ENCODE measurements around the gene OSBPL8.

DNA sequence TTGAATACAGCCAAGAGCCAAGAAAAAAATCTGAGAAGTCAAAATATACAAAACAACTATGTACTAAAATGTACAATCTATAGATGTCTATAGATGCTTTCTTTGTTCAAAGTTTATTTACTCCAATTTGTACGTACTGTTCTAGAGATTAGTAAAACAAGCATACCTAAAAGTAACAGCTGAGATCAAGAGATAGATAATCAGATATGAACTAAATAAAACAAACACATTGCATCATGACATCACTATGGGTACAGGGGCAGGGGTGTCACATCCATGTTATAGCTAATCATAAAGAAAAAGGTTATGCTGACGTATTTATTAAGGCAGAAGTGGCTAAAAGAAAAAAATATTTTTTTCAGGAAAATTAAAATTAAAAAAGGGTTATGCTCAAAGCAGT is 139.3 kb downstream of the OSBPL8 start:
- TF ChIP-seq, protein P1, sequence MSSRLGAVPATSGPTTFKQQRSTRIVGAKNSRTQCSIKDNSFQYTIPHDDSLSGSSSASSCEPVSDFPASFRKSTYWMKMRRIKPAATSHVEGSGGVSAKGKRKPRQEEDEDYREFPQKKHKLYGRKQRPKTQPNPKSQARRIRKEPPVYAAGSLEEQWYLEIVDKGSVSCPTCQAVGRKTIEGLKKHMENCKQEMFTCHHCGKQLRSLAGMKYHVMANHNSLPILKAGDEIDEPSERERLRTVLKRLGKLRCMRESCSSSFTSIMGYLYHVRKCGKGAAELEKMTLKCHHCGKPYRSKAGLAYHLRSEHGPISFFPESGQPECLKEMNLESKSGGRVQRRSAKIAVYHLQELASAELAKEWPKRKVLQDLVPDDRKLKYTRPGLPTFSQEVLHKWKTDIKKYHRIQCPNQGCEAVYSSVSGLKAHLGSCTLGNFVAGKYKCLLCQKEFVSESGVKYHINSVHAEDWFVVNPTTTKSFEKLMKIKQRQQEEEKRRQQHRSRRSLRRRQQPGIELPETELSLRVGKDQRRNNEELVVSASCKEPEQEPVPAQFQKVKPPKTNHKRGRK (CRISPR knock-in tag; IDR thresholded peaks at IDR 0.05; ENCODE audit: borderline replicate concordance), result no peak
- TF ChIP-seq, protein P2, sequence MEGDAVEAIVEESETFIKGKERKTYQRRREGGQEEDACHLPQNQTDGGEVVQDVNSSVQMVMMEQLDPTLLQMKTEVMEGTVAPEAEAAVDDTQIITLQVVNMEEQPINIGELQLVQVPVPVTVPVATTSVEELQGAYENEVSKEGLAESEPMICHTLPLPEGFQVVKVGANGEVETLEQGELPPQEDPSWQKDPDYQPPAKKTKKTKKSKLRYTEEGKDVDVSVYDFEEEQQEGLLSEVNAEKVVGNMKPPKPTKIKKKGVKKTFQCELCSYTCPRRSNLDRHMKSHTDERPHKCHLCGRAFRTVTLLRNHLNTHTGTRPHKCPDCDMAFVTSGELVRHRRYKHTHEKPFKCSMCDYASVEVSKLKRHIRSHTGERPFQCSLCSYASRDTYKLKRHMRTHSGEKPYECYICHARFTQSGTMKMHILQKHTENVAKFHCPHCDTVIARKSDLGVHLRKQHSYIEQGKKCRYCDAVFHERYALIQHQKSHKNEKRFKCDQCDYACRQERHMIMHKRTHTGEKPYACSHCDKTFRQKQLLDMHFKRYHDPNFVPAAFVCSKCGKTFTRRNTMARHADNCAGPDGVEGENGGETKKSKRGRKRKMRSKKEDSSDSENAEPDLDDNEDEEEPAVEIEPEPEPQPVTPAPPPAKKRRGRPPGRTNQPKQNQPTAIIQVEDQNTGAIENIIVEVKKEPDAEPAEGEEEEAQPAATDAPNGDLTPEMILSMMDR (IDR thresholded peaks at IDR 0.05), result no peak
- TF ChIP-seq, protein P3, sequence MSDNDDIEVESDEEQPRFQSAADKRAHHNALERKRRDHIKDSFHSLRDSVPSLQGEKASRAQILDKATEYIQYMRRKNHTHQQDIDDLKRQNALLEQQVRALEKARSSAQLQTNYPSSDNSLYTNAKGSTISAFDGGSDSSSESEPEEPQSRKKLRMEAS (CRISPR knock-in tag; IDR thresholded peaks at IDR 0.05), result no peak
- TF ChIP-seq, protein P4, sequence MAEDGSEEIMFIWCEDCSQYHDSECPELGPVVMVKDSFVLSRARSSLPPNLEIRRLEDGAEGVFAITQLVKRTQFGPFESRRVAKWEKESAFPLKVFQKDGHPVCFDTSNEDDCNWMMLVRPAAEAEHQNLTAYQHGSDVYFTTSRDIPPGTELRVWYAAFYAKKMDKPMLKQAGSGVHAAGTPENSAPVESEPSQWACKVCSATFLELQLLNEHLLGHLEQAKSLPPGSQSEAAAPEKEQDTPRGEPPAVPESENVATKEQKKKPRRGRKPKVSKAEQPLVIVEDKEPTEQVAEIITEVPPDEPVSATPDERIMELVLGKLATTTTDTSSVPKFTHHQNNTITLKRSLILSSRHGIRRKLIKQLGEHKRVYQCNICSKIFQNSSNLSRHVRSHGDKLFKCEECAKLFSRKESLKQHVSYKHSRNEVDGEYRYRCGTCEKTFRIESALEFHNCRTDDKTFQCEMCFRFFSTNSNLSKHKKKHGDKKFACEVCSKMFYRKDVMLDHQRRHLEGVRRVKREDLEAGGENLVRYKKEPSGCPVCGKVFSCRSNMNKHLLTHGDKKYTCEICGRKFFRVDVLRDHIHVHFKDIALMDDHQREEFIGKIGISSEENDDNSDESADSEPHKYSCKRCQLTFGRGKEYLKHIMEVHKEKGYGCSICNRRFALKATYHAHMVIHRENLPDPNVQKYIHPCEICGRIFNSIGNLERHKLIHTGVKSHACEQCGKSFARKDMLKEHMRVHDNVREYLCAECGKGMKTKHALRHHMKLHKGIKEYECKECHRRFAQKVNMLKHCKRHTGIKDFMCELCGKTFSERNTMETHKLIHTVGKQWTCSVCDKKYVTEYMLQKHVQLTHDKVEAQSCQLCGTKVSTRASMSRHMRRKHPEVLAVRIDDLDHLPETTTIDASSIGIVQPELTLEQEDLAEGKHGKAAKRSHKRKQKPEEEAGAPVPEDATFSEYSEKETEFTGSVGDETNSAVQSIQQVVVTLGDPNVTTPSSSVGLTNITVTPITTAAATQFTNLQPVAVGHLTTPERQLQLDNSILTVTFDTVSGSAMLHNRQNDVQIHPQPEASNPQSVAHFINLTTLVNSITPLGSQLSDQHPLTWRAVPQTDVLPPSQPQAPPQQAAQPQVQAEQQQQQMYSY (CRISPR knock-in tag; IDR thresholded peaks at IDR 0.05), result no peak
- TF ChIP-seq, protein P5, sequence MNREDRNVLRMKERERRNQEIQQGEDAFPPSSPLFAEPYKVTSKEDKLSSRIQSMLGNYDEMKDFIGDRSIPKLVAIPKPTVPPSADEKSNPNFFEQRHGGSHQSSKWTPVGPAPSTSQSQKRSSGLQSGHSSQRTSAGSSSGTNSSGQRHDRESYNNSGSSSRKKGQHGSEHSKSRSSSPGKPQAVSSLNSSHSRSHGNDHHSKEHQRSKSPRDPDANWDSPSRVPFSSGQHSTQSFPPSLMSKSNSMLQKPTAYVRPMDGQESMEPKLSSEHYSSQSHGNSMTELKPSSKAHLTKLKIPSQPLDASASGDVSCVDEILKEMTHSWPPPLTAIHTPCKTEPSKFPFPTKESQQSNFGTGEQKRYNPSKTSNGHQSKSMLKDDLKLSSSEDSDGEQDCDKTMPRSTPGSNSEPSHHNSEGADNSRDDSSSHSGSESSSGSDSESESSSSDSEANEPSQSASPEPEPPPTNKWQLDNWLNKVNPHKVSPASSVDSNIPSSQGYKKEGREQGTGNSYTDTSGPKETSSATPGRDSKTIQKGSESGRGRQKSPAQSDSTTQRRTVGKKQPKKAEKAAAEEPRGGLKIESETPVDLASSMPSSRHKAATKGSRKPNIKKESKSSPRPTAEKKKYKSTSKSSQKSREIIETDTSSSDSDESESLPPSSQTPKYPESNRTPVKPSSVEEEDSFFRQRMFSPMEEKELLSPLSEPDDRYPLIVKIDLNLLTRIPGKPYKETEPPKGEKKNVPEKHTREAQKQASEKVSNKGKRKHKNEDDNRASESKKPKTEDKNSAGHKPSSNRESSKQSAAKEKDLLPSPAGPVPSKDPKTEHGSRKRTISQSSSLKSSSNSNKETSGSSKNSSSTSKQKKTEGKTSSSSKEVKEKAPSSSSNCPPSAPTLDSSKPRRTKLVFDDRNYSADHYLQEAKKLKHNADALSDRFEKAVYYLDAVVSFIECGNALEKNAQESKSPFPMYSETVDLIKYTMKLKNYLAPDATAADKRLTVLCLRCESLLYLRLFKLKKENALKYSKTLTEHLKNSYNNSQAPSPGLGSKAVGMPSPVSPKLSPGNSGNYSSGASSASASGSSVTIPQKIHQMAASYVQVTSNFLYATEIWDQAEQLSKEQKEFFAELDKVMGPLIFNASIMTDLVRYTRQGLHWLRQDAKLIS (CRISPR knock-in tag; IDR thresholded peaks at IDR 0.05; ENCODE audit: borderline replicate concordance), result no peak
- TF ChIP-seq, protein P6, sequence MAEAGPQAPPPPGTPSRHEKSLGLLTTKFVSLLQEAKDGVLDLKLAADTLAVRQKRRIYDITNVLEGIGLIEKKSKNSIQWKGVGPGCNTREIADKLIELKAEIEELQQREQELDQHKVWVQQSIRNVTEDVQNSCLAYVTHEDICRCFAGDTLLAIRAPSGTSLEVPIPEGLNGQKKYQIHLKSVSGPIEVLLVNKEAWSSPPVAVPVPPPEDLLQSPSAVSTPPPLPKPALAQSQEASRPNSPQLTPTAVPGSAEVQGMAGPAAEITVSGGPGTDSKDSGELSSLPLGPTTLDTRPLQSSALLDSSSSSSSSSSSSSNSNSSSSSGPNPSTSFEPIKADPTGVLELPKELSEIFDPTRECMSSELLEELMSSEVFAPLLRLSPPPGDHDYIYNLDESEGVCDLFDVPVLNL (CRISPR knock-in tag; IDR thresholded peaks at IDR 0.05; ENCODE audit: borderline replicate concordance, low read depth), result no peak
- TF ChIP-seq FOXJ3 (CRISPR knock-in tag; IDR thresholded peaks at IDR 0.05; ENCODE audit: borderline replicate concordance) (no peak), ZNF317 (CRISPR knock-in tag; IDR thresholded peaks at IDR 0.05; ENCODE audit: borderline replicate concordance, low read depth) (no peak)
- TF ChIP-seq, protein P7, sequence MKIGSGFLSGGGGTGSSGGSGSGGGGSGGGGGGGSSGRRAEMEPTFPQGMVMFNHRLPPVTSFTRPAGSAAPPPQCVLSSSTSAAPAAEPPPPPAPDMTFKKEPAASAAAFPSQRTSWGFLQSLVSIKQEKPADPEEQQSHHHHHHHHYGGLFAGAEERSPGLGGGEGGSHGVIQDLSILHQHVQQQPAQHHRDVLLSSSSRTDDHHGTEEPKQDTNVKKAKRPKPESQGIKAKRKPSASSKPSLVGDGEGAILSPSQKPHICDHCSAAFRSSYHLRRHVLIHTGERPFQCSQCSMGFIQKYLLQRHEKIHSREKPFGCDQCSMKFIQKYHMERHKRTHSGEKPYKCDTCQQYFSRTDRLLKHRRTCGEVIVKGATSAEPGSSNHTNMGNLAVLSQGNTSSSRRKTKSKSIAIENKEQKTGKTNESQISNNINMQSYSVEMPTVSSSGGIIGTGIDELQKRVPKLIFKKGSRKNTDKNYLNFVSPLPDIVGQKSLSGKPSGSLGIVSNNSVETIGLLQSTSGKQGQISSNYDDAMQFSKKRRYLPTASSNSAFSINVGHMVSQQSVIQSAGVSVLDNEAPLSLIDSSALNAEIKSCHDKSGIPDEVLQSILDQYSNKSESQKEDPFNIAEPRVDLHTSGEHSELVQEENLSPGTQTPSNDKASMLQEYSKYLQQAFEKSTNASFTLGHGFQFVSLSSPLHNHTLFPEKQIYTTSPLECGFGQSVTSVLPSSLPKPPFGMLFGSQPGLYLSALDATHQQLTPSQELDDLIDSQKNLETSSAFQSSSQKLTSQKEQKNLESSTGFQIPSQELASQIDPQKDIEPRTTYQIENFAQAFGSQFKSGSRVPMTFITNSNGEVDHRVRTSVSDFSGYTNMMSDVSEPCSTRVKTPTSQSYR (CRISPR knock-in tag; IDR thresholded peaks at IDR 0.05), result no peak

All from WTC11 (cell line).